HepG2 (cell line): ENCODE data around the gene ULK4. TPM values are rescaled to one million over a fixed set of nuclear protein-coding genes. Genes with fewer than 3 reads are reported as not detected.

Source experiments
- ATAC-seq: fragments of 200-7000 bp; cut with Tn5 transposase; 3 replicates; pipeline ENCODE4 v1.9.1; 2020; ENCODE audit warnings: mild to moderate bottlenecking, moderate library complexity
- BruUV-seq: library from RNA; stranded (reverse); fragments of 400-500 nt; replicated peaks from 2 replicates; lab custom pipeline; 2021; lab: Mats Ljungman, UMichigan
- CTCF ChIA-PET: fragments of 300-600 bp; formaldehyde crosslinking; extraction: SDS; loops from one replicate; lab custom pipeline; 2021; ENCODE audit warnings: low total read pairs, inconsistent platforms, low intra/inter-chr PET ratio; lab: Yijun Ruan, JAX
- POLR2A ChIA-PET: fragments of 350-600 bp; sonication (Branson Sonifier 250); formaldehyde crosslinking; loops from one replicate; lab custom pipeline; 2020; ENCODE audit warnings: antibody characterized with exemption, inconsistent platforms; lab: Yijun Ruan, JAX
- DNase-seq: peaks from one replicate; pipeline ENCODE4 v3.0.0-alpha.2; 2015; ENCODE audit warnings: low spot score
- FAIRE-seq: peaks from 3 replicates; lab custom pipeline; 2011; peaks lifted over from hg19 to GRCh38; lab: Jason Lieb, UNC
- H2AFZ ChIP-seq: one replicate; pipeline ENCODE4 v1.6.1; 2011; ENCODE audit warnings: low read length, inconsistent platforms
- H3K27ac ChIP-seq: fragments of 300-600 bp; 3 replicates; pipeline ENCODE4 v1.8.0; 2011; ENCODE audit warnings: mixed run types, mild to moderate bottlenecking, mixed read lengths, low read length, inconsistent platforms; ENCODE audit not compliant: insufficient read depth; ENCODE audit errors: extremely low read length
- H3K27me3 ChIP-seq, 2 experiments: fragments of 200-600 bp in 1 of 2; 2 replicates in 1 of 2; 3 replicates in 1 of 2; pipeline versions ENCODE4 v1.6.0 to v1.8.0; 2011; ENCODE audit warnings: low read length in 2 of 2, mild to moderate bottlenecking in 2 of 2, moderate library complexity in 2 of 2, inconsistent platforms in 1 of 2; ENCODE audit not compliant: insufficient read depth in 2 of 2, control insufficient read depth in 1 of 2
- H3K36me3 ChIP-seq, 2 experiments: fragments of 200-600 bp in 1 of 2; replicated peaks in 1 of 2; 2 replicates in 1 of 2; 3 replicates in 1 of 2; pipeline versions ENCODE4 v1.5.1 to v1.8.0; 2011; ENCODE audit warnings: low read length in 2 of 2, inconsistent platforms in 1 of 2; ENCODE audit not compliant: insufficient read depth in 2 of 2, control insufficient read depth in 1 of 2
- H3K4me1 ChIP-seq: 2 replicates; pipeline ENCODE4 v1.5.1; 2012; ENCODE audit warnings: low read length, inconsistent platforms; ENCODE audit not compliant: insufficient read depth
- H3K4me2 ChIP-seq: 2 replicates; pipeline ENCODE4 v1.6.0; 2011; ENCODE audit warnings: low read depth, low read length, inconsistent platforms
- H3K4me3 ChIP-seq, 3 experiments: fragments of 200-600 bp in 1 of 3; sonication (generic), shearing (Covaris generic) in 1 of 3; replicated peaks in 1 of 3; 2 replicates each; pipeline ENCODE4 v1.5.1; 2011 to 2016; ENCODE audit warnings: low read length in 3 of 3, inconsistent platforms in 2 of 3, low read depth in 2 of 3, mild to moderate bottlenecking in 2 of 3, control low read depth in 1 of 3, mixed read lengths in 1 of 3; ENCODE audit not compliant: insufficient read depth in 1 of 3
- H3K79me2 ChIP-seq: one replicate; pipeline ENCODE4 v1.6.1; 2011; ENCODE audit warnings: low read length, inconsistent platforms; ENCODE audit not compliant: insufficient read depth
- H3K9ac ChIP-seq: 2 replicates; pipeline ENCODE4 v1.6.0; 2011; ENCODE audit warnings: mild to moderate bottlenecking, low read depth, low read length, inconsistent platforms; ENCODE audit not compliant: insufficient read depth
- H3K9me3 ChIP-seq: 2 replicates; pipeline ENCODE4 v1.5.1; 2012; ENCODE audit warnings: mild to moderate bottlenecking, low read length
- H4K20me1 ChIP-seq: 2 replicates; pipeline ENCODE4 v1.6.0; 2011; ENCODE audit warnings: inconsistent platforms, mild to moderate bottlenecking, low read length, moderate library complexity; ENCODE audit not compliant: insufficient read depth
- CENPX ChIP-seq: sonication (generic); formaldehyde crosslinking; IDR thresholded peaks from 2 replicates; pipeline ENCODE4 v1.9.0; 2021; ENCODE audit warnings: mild to moderate bottlenecking, missing genetic modification reagents, moderate library complexity
- CREM ChIP-seq, 2 experiments: sonication (generic) in 1 of 2; formaldehyde crosslinking in 1 of 2; IDR thresholded peaks; 2 replicates each; pipeline versions ENCODE4 v1.4.0 to v1.6.1; 2016 to 2020; ENCODE audit warnings: antibody characterized with exemption in 1 of 2, mild to moderate bottlenecking in 1 of 2, missing genetic modification reagents in 1 of 2
- CSRNP2 ChIP-seq: sonication (generic); formaldehyde crosslinking; conservative IDR thresholded peaks from 2 replicates; pipeline ENCODE4 v1.8.0; 2022; ENCODE audit warnings: low read depth, missing genetic modification reagents
- DPF2 ChIP-seq: sonication (generic); formaldehyde crosslinking; IDR thresholded peaks from 2 replicates; pipeline ENCODE4 v1.4.0; 2020; ENCODE audit warnings: mild to moderate bottlenecking, low read depth, missing genetic modification reagents, borderline replicate concordance
- GATA4 ChIP-seq: sonication (generic); IDR thresholded peaks from 2 replicates; pipeline ENCODE4 v1.6.1; 2016; ENCODE audit warnings: antibody characterized with exemption, low read depth, borderline replicate concordance
- IRF2 ChIP-seq: IDR thresholded peaks from 2 replicates; pipeline ENCODE4 v1.6.1; 2018; ENCODE audit warnings: missing genetic modification reagents, missing compliant biosample characterization
- MNT ChIP-seq: fragments of 450-650 bp; IDR thresholded peaks from 2 replicates; pipeline ENCODE4 v1.6.1; 2016
- PBX3 ChIP-seq: sonication (generic); formaldehyde crosslinking; IDR thresholded peaks from 2 replicates; pipeline ENCODE4 v1.8.1; 2023; ENCODE audit warnings: missing genetic modification reagents, inconsistent platforms, borderline replicate concordance
- SRSF1 ChIP-seq: fragments of 200-400 bp; formaldehyde crosslinking; optimal IDR thresholded peaks from 2 replicates; pipeline ENCODE3; 2017; ENCODE audit warnings: mild to moderate bottlenecking, low read depth, low read length, moderate library complexity
- ZBTB20 ChIP-seq: sonication (generic); formaldehyde crosslinking; IDR thresholded peaks from 2 replicates; pipeline ENCODE4 v1.8.1; 2023; ENCODE audit warnings: missing genetic modification reagents, low read depth, mild to moderate bottlenecking, borderline replicate concordance
- ZC3H13 ChIP-seq: sonication (generic); formaldehyde crosslinking; IDR thresholded peaks from 2 replicates; pipeline ENCODE4 v1.8.1; 2023; ENCODE audit warnings: mild to moderate bottlenecking, missing genetic modification reagents, moderate library complexity
- ZFP36L2 ChIP-seq: sonication (generic); formaldehyde crosslinking; IDR thresholded peaks from 2 replicates; pipeline ENCODE4 v1.4.0; 2020; ENCODE audit warnings: missing genetic modification reagents
- ZFP82 ChIP-seq: sonication (generic); formaldehyde crosslinking; IDR thresholded peaks from 2 replicates; pipeline ENCODE4 v1.5.1; 2020; ENCODE audit warnings: mild to moderate bottlenecking, missing genetic modification reagents, borderline replicate concordance
- ZNF235 ChIP-seq: sonication (generic); formaldehyde crosslinking; IDR thresholded peaks from 2 replicates; pipeline ENCODE4 v1.8.1; 2023; ENCODE audit warnings: mild to moderate bottlenecking, missing genetic modification reagents, borderline replicate concordance
- ZNF652 ChIP-seq: IDR thresholded peaks from 2 replicates; pipeline ENCODE4 v1.6.1; 2016; ENCODE audit warnings: low read depth, borderline replicate concordance
- ZSCAN12 ChIP-seq: sonication (generic); formaldehyde crosslinking; IDR thresholded peaks from 2 replicates; pipeline ENCODE4 v1.9.0; 2021; ENCODE audit warnings: mild to moderate bottlenecking, missing genetic modification reagents
- WGBS: methylation state at CpG from one replicate; pipeline ENCODE4 v1.1.6; 2017; ENCODE audit warnings: low lambda C conversion rate; 5-methylcytosine and 5-hydroxymethylcytosine counted together
- in situ Hi-C: cut with HindIII; loops from 2 replicates; pipeline ENCODE4 v1.10.0; 2017; ENCODE audit warnings: low pct_unique_long_range_greater_than_20kb; ENCODE audit not compliant: extremely low pct_ligation_motif_present
- intact Hi-C: fragments of 100-400 bp; cut with micrococcal nuclease; formaldehyde crosslinking; loops from one replicate; pipeline ENCODE4 v1.10.0; 2022; ENCODE audit not compliant: unreplicated experiment
- polyA plus RNA-seq, 8 experiments: library from polyadenylated mRNA; depleted of rRNA in 3 of 8; stranded (reverse) in 7 of 8; unstranded in 1 of 8; fragments of >200 nt; fragmentation: Illumina TruSeq in 4 of 8; extraction: Trizol in 4 of 8; gene quantifications; 2 replicates each; pipeline versions ENCODE4 v1.2.1 to v1.2.3, GENCODE V29; 2011 to 2016; ENCODE audit warnings: low read depth in 4 of 8, missing spikeins in 1 of 8, mixed read lengths in 1 of 8; ENCODE audit not compliant: insufficient read depth in 1 of 8
- total RNA-seq, 5 experiments: library from RNA; depleted of rRNA; stranded (reverse); fragments of >200 nt; fragmentation: Illumina TruSeq; extraction: Trizol; gene quantifications; 2 replicates each; pipeline ENCODE4 v1.2.3, GENCODE V29; 2016; ENCODE audit warnings: low read depth in 1 of 5

ULK4 gene
- total and polyA plus RNA-seq, 2 of the 13 experiments (the other 11 are each of a cell fraction or from before 2014, with no cell fraction given), result 6.7 to 11.8 TPM

GRCh38 chr3:41307065-41307464 lies 654.8 kb downstream of the ULK4 start:
- CTCF ChIA-PET, result no interaction called here
- Histone ChIP-seq H4K20me1 (no peaks in the 10 kb centered on the region), H3K27me3 (no peaks in the 10 kb centered on the region), H3K4me1 (peaks cover 16% of the 10 kb centered on the region), H3K79me2 (no peaks in the 10 kb centered on the region), H3K9ac (no peak overlapping the region), H3K9me3 (no peaks in the 10 kb centered on the region)
- DNase-seq, result no peak
- intact Hi-C loops, result no loop called here
- no TSS peak for BruUV-seq
- WGBS, result 83% methylated on average over 2 of the region's 2 CpGs
- no peak for ATAC-seq
- TF ChIP-seq PBX3 (CRISPR knock-in tag) (no peak), ZFP82 (no peak), ZBTB20 (CRISPR knock-in tag) (no peak), ZSCAN12 (CRISPR knock-in tag) (no peak), ZC3H13 (no peak), ZNF652 (CRISPR knock-in tag) (no peak), CENPX (CRISPR knock-in tag) (no peak)
- TF ChIP-seq, all 625 proteins: peak for 0
- POLR2A ChIA-PET, result no interaction called here
- in situ Hi-C loops, result no loop called here
- FAIRE-seq, result no peak
- no peaks in the 10 kb centered on the region for H3K36me3 ChIP-seq
- no peak overlapping the region for H2AFZ ChIP-seq
- no peak overlapping the region for H3K27ac ChIP-seq
- no peak overlapping the region for H3K4me2 ChIP-seq
- H3K4me3 ChIP-seq, result no peak overlapping the region

- Histone ChIP-seq H3K79me2 (no peaks in the 10 kb centered on the region), H3K27ac (no peak overlapping the region), H3K4me3 (no peak overlapping the region), H2AFZ (no peak overlapping the region), H3K4me1 (peaks cover 17% of the 10 kb centered on the region), H3K27me3 (no peaks in the 10 kb centered on the region), H3K4me2 (no peak overlapping the region), H3K9ac (no peak overlapping the region), H3K36me3 (no peaks in the 10 kb centered on the region), H3K9me3 (no peaks in the 10 kb centered on the region), H4K20me1 (no peaks in the 10 kb centered on the region)
- no TSS peak for BruUV-seq
- DNase-seq, result no peak
- CTCF ChIA-PET, result no interaction called here
- WGBS, result 93% methylated on average over 1 of the region's 2 CpGs
- POLR2A ChIA-PET, result no interaction called here
- intact Hi-C loops (no loop called here), in situ Hi-C loops (no loop called here)
- FAIRE-seq, result no peak
- no peak for ATAC-seq
- no peak for TF ChIP-seq SRSF1
- no peak for TF ChIP-seq CREM (IDR thresholded peaks at IDR 0.05)
- TF ChIP-seq CREM (CRISPR knock-in tag; IDR thresholded peaks at IDR 0.05), result no peak
- TF ChIP-seq IRF2 (CRISPR knock-in tag), result no peak
- TF ChIP-seq GATA4, result no peak
- no peak for TF ChIP-seq ZFP36L2 (CRISPR knock-in tag)
- TF ChIP-seq CSRNP2 (CRISPR knock-in tag), result no peak
- TF ChIP-seq MNT, result no peak
- no peak for TF ChIP-seq ZNF235 (CRISPR knock-in tag)
- TF ChIP-seq DPF2 (CRISPR knock-in tag), result no peak
Observed at GRCh38 chr3:41304593-41304992, 657.3 kb downstream of the ULK4 start.
